ENCODE data around the gene TXNDC15.
"Not testable (repeated sequence)": the region's sequence is repeated elsewhere in the genome, so short reads cannot be mapped to it uniquely, and the experiment has no call there.

The TXNDC15 gene, protein sequence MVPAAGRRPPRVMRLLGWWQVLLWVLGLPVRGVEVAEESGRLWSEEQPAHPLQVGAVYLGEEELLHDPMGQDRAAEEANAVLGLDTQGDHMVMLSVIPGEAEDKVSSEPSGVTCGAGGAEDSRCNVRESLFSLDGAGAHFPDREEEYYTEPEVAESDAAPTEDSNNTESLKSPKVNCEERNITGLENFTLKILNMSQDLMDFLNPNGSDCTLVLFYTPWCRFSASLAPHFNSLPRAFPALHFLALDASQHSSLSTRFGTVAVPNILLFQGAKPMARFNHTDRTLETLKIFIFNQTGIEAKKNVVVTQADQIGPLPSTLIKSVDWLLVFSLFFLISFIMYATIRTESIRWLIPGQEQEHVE
- total RNA-seq = 20.9 to 28.7 (median 24.1) reads per million in 3 donors

DNA sequence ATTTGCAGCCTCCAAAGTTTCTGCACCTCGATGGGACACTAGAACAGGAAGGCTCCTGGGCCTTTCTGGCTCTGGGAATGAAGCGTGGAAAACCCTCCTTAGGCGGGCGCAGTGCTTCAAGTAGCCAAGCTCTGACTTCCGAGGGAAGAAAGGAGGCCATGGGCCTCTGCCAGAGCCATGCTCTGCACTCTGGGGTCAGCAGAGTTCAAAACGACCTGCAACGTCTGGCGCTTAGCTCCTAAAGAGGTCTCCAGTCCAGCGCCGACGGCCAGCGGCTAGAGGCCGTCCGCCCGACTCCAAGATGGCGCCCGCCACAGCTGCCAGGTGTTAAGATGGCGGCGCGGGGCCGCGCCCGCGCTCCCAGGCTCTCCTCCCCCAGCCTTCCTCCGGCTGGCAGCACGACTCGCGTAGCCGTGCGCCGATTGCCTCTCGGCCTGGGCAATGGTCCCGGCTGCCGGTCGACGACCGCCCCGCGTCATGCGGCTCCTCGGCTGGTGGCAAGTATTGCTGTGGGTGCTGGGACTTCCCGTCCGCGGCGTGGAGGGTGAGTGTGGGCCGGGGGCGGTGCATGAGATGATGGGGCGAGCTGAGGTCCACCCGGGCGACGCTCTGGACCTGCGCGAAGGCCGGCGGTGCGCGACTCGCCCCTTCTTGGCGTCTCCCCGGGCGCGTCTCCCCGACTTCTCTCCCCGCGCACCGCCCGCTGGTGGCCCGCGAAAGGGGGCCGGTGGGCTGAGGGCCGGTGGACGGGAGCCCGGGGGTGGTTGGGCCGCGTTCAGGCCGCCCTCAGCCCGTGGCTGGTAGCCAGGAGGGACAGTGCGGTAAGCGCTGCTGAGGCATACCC, at the start of gene TXNDC15:
Gene TXNDC15, plus strand, starts transcription at position 385 of the 844 bp plus-strand sequence. Its CDS starts 57 bp downstream, at position 442.
- Histone ChIP-seq H3K9me3 (ENCODE audit: control insufficient read depth, low read length) (no peaks in the 10 kb centered on the region), H3K4me3 (ENCODE audit: insufficient read depth, low read depth, low read length, poor library complexity, severe bottlenecking) (peak within 1 kb of the TSS; percentile 72)

DNA sequence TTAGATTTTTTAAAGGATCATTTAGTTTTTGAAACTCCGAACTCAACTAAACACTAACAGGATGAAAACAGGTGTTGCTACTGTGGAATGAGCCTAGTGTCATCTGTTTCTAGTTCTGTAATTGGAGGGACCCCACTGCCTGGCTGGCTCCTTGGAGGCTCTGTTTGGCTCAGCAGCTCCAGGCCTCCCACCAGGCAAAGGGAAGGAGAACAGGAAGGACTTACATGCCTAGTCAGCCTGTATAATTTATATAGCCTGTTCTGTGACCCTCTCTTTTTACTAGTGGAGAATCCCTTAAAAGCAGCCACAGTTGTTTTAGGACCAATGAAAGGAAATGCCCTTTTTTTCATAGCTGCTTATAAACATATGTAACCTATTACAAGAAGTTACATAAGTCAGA, 49.5 kb upstream of the TXNDC15 start:
- Histone ChIP-seq H3K27me3 (replicated peaks; ENCODE audit: control insufficient read depth, insufficient read depth, low read length, poor library complexity, severe bottlenecking) (no peaks in the 10 kb centered on the region), H3K9me3 (ENCODE audit: control insufficient read depth, low read length) (no peaks in the 10 kb centered on the region), H3K4me3 (ENCODE audit: insufficient read depth, low read depth, low read length, poor library complexity, severe bottlenecking) (no peak overlapping the region), H3K27ac (ENCODE audit: insufficient read depth, low read length, poor library complexity, severe bottlenecking) (no peak overlapping the region), H3K4me1 (ENCODE audit: control insufficient read depth, insufficient read depth, low read length, poor library complexity, severe bottlenecking) (no peaks in the 10 kb centered on the region), H3K36me3 (ENCODE audit: control insufficient read depth, insufficient read depth, low read length) (peaks cover 36% of the 10 kb centered on the region)
- no peak for DNase-seq

More for the DNA sequence above, at the start of gene TXNDC15:
- Histone ChIP-seq H3K27ac (ENCODE audit: insufficient read depth, low read length, poor library complexity, severe bottlenecking) (peak within 1 kb of the TSS; percentile 85), H3K36me3 (ENCODE audit: control insufficient read depth, insufficient read depth, low read length) (no peaks in the 10 kb centered on the region), H3K4me1 (ENCODE audit: control insufficient read depth, insufficient read depth, low read length, poor library complexity, severe bottlenecking) (peaks cover 18% of the 10 kb centered on the region), H3K27me3 (replicated peaks; ENCODE audit: control insufficient read depth, insufficient read depth, low read length, poor library complexity, severe bottlenecking) (no peaks in the 10 kb centered on the region)
- DNase-seq = peak; percentile 63 to 70 (median 68)

DNA sequence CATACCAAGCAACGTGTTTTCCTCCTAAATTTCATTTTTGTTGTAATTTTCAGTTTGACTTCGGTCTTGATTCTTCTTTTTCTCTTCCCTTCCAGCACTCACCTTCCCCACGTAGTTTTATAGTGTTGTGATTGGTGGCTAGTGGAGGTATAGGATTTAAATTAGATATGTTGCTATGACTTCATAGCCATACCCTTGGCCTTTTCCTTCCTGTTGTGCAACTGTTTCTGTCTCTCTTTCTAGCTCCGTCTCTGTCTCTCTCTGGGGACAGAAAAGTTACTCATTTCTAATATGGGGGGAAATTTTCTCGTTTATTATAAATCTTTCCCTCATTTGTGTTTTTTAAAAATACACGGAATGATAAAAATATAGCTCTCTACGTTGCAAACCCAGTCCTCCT, 49.0 kb upstream of the TXNDC15 start:
- H3K36me3 ChIP-seq (ENCODE audit: control insufficient read depth, insufficient read depth, low read length) = peaks cover 32% of the 10 kb centered on the region

DNA sequence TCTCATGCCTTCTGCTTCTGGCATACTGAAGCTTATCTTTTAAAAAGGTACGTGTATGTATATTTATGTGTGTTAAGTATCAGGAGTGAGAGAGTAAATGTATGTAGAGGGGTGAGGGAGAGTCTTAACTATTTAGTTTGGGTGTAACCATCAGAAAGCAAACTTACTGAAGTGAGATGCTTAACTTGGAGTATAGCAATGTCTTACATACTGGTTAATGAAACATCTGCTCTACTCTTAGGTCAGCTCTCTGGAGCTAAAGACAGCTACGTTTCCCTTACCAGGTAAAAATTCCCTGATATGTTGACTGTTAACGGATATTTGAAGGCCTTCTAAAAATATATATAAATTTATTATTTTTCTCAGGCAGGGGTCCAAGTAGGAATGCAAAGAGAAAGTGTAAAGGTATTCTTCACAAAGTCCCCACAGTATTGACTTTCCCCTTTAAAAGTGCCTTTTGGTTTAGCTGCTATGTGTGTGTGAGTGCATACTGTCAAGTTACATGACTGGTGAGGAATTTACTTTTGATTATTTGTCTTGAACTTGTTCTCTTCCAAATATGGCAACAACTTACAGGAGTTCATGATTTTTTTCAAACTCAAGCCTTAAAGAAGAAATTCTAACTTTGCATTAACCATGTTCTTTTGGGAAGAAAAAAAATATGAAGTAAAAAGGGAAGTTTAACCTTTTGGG, 40.7 kb upstream of the TXNDC15 start:
- H3K27ac ChIP-seq (ENCODE audit: insufficient read depth, low read length, poor library complexity, severe bottlenecking) = no peak overlapping the region
- H3K4me1 ChIP-seq (ENCODE audit: control insufficient read depth, insufficient read depth, low read length, poor library complexity, severe bottlenecking) = no peaks in the 10 kb centered on the region
- H3K9me3 ChIP-seq (ENCODE audit: control insufficient read depth, low read length) = no peaks in the 10 kb centered on the region
- DNase-seq = no peak
- no peaks in the 10 kb centered on the region for H3K36me3 ChIP-seq (ENCODE audit: control insufficient read depth, insufficient read depth, low read length)
- no peak overlapping the region for H3K4me3 ChIP-seq (ENCODE audit: insufficient read depth, low read depth, low read length, poor library complexity, severe bottlenecking)
- no peaks in the 10 kb centered on the region for H3K27me3 ChIP-seq (replicated peaks; ENCODE audit: control insufficient read depth, insufficient read depth, low read length, poor library complexity, severe bottlenecking)

More for the DNA sequence above, 49.0 kb upstream of the TXNDC15 start:
- no peaks in the 10 kb centered on the region for H3K4me1 ChIP-seq (ENCODE audit: control insufficient read depth, insufficient read depth, low read length, poor library complexity, severe bottlenecking)
- no peak for DNase-seq
- no peaks in the 10 kb centered on the region for H3K27me3 ChIP-seq (replicated peaks; ENCODE audit: control insufficient read depth, insufficient read depth, low read length, poor library complexity, severe bottlenecking)
- no peaks in the 10 kb centered on the region for H3K9me3 ChIP-seq (ENCODE audit: control insufficient read depth, low read length)
- no peak overlapping the region for H3K4me3 ChIP-seq (ENCODE audit: insufficient read depth, low read depth, low read length, poor library complexity, severe bottlenecking)
- H3K27ac ChIP-seq (ENCODE audit: insufficient read depth, low read length, poor library complexity, severe bottlenecking) = no peak overlapping the region

DNA sequence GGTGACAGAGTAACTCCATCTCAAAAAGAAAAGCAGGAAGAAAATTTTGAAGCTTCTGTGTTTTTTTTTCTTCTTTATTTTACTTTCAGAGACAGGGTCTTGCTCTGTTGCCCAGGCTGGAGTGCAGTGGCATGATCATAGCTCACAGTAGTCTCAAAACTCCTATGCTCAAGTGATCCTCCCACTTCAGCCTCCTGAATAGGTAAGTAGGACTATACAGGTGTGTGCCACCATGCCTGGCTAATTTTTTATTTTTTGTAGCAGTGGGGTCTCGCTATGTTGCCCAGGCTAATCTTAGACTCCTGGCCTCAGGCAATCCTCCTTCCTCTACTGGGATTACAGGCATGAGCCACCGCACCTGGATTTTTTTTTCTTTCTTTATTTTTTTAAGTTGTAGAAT, 38.5 kb upstream of the TXNDC15 start:
- Histone ChIP-seq H3K27me3 (replicated peaks; ENCODE audit: control insufficient read depth, insufficient read depth, low read length, poor library complexity, severe bottlenecking) (no peaks in the 10 kb centered on the region), H3K9me3 (ENCODE audit: control insufficient read depth, low read length) (no peaks in the 10 kb centered on the region), H3K27ac (ENCODE audit: insufficient read depth, low read length, poor library complexity, severe bottlenecking) (no peak overlapping the region), H3K4me3 (ENCODE audit: insufficient read depth, low read depth, low read length, poor library complexity, severe bottlenecking) (no peak overlapping the region), H3K36me3 (ENCODE audit: control insufficient read depth, insufficient read depth, low read length) (peaks cover 3% of the 10 kb centered on the region), H3K4me1 (ENCODE audit: control insufficient read depth, insufficient read depth, low read length, poor library complexity, severe bottlenecking) (no peaks in the 10 kb centered on the region)
- DNase-seq = no peak

DNA sequence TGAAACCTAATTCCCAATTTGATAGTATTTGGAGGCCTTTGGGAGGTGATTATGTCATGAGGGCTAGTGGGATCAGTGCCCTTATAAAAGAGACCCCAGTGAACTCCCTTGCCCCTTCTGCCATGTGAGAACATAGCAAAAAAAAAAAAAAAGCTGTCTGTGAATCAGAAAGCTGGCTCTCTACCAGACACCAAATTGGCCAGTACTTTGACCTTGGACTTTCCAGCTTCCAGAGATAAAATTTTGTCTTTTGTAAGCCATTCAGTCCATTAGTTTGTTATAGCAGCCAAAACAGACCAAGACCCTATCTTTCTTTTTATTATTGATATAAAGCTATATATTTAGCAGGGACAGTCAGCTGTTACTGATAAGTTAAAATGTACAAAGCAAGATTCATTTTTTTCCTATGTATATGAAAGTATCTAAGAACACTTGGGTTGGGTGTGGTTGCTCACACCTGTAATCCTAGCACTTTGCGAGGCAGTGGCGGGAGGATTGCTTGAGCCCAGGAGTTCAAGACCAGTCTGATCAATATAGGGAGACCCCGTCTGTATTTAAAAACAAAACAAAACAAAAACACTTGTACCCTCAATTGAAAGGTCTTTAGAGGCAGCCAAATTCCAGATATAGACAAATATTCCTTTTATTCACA, 36.5 kb upstream of the TXNDC15 start:
- Histone ChIP-seq H3K27ac (ENCODE audit: insufficient read depth, low read length, poor library complexity, severe bottlenecking) (no peak overlapping the region), H3K4me3 (ENCODE audit: insufficient read depth, low read depth, low read length, poor library complexity, severe bottlenecking) (no peak overlapping the region), H3K27me3 (replicated peaks; ENCODE audit: control insufficient read depth, insufficient read depth, low read length, poor library complexity, severe bottlenecking) (no peaks in the 10 kb centered on the region), H3K36me3 (ENCODE audit: control insufficient read depth, insufficient read depth, low read length) (peaks cover 3% of the 10 kb centered on the region), H3K9me3 (ENCODE audit: control insufficient read depth, low read length) (no peaks in the 10 kb centered on the region), H3K4me1 (ENCODE audit: control insufficient read depth, insufficient read depth, low read length, poor library complexity, severe bottlenecking) (no peaks in the 10 kb centered on the region)
- DNase-seq = no peak

DNA sequence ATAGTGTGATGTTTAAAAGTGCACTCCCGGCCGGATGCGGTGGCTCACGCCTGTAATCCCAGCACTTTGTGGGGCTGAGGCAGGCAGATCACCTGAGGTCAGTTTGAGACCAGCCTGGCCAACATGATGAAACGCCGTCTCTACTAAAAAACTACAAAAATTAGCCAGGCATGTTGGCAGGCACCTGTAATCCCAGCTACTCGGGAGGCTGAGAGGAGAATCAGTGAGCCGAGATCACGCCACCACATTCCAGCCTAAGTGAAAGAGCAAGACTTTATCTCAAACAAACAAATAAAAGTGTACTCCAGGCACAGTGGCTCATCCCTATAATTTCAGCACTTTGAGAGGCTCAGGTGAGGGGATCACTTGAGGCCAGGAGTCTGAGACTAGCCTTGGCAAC, 35.8 kb upstream of the TXNDC15 start:
- not testable (repeated sequence) for H3K4me3 ChIP-seq (ENCODE audit: insufficient read depth, low read depth, low read length, poor library complexity, severe bottlenecking); H3K9me3 ChIP-seq (ENCODE audit: control insufficient read depth, low read length); H3K27ac ChIP-seq (ENCODE audit: insufficient read depth, low read length, poor library complexity, severe bottlenecking); DNase-seq; H3K4me1 ChIP-seq (ENCODE audit: control insufficient read depth, insufficient read depth, low read length, poor library complexity, severe bottlenecking); H3K36me3 ChIP-seq (ENCODE audit: control insufficient read depth, insufficient read depth, low read length); H3K27me3 ChIP-seq (replicated peaks; ENCODE audit: control insufficient read depth, insufficient read depth, low read length, poor library complexity, severe bottlenecking)

DNA sequence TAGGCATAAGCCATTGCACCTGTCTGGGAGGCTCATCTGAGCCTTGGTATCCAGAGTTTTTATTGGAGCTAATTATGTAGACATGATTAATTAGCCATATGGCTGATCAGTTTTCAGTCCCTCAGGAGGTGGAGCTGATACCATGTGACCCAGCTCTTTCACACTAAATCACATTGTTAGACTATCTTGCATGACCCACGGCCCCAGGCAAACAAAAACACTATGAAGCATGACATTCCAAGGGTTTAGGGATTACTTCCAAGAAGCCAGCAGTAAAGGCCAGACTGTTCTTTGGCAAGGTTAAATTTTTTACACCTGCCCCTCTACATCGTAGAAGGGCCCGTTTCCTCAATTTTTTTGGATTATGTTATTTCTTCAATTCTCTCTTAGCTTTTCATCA, 33.4 kb upstream of the TXNDC15 start:
- Histone ChIP-seq H3K4me1 (ENCODE audit: control insufficient read depth, insufficient read depth, low read length, poor library complexity, severe bottlenecking) (peaks cover 8% of the 10 kb centered on the region), H3K9me3 (ENCODE audit: control insufficient read depth, low read length) (no peaks in the 10 kb centered on the region), H3K27ac (ENCODE audit: insufficient read depth, low read length, poor library complexity, severe bottlenecking) (no peak overlapping the region), H3K4me3 (ENCODE audit: insufficient read depth, low read depth, low read length, poor library complexity, severe bottlenecking) (no peak overlapping the region), H3K27me3 (replicated peaks; ENCODE audit: control insufficient read depth, insufficient read depth, low read length, poor library complexity, severe bottlenecking) (no peaks in the 10 kb centered on the region), H3K36me3 (ENCODE audit: control insufficient read depth, insufficient read depth, low read length) (peaks cover 3% of the 10 kb centered on the region)
- DNase-seq = no peak

DNA sequence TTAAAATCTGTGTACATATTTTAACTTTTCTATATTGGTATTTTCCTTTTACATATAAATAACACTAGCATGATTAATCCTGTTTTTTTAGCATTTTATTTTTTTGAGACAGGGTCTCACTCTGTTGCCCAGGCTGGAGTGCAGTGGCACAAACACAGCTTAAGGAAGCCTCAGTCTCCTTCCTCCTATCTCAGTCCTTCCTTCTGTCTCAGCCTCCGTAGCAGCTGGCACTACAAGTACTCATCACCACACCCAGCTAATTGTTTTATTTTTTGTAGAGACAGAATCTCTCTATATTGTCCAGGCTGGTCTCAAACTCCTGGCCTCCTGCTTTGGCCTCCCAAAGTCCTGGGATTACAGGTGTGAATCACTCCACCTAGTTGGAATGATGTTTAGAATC, 29.9 kb upstream of the TXNDC15 start:
- Histone ChIP-seq H3K36me3 (ENCODE audit: control insufficient read depth, insufficient read depth, low read length) (peaks cover 3% of the 10 kb centered on the region), H3K4me3 (ENCODE audit: insufficient read depth, low read depth, low read length, poor library complexity, severe bottlenecking) (no peak overlapping the region), H3K27ac (ENCODE audit: insufficient read depth, low read length, poor library complexity, severe bottlenecking) (no peak overlapping the region), H3K4me1 (ENCODE audit: control insufficient read depth, insufficient read depth, low read length, poor library complexity, severe bottlenecking) (peaks cover 20% of the 10 kb centered on the region), H3K27me3 (replicated peaks; ENCODE audit: control insufficient read depth, insufficient read depth, low read length, poor library complexity, severe bottlenecking) (no peaks in the 10 kb centered on the region), H3K9me3 (ENCODE audit: control insufficient read depth, low read length) (no peaks in the 10 kb centered on the region)
- DNase-seq = no peak
